AG09319 (cell line): Measurements from ENCODE around the gene SMARCD1.

Experiments used
- DNase-seq: peaks from one replicate; pipeline ENCODE4 v3.0.0-alpha.2; 2010; ENCODE audit warnings: low read depth; ENCODE audit errors: extremely low read depth
- CTCF ChIP-seq: IDR thresholded peaks from 2 replicates; pipeline ENCODE4 v1.5.1; 2011; ENCODE audit warnings: low read depth, mild to moderate bottlenecking, inconsistent platforms, low read length, moderate library complexity

Gene SMARCD1

GRCh38 chr12:50106907-50107306 lies 21.8 kb downstream of the SMARCD1 start:
- no peak for TF ChIP-seq CTCF

DNA sequence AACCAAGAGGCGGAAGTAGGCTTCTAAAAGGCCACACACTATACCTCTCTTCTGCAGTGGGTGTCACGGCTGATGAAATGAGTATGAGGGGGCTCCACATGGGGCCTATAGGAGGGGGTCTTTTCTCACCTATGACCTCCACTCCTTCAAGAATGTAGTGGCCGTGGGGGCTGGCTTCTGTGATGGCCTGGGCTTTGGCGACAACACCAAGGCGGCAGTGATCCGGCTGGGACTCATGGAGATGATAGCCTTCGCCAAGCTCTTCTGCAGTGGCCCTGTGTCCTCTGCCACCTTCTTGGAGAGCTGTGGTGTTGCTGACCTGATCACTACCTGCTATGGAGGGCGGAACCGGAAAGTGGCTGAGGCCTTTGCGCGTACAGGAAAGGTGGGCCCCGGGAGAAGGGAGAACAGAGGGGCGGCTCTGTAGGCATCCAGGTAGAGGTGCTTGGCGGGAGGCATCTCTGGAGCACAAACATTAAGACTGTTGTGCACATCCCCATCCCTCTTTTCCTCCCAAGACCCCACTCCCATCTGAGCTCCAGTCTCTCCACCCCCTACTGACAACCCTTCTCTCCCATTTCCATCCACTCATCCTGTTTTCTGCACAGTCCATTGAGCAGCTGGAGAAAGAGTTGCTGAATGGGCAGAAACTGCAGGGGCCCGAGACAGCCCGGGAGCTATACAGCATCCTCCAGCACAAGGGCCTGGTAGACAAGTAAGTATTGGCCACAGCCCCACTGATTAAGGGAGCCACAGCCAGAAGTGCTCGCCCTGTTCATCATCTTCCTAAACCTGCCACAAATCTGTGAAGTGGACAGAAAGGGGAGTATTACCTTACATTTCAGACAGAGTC lies 22.5 kb downstream of the SMARCD1 start:
- no peak for TF ChIP-seq CTCF
- DNase-seq, result no peak

More at GRCh38 chr12:50106907-50107306, 21.8 kb downstream of the SMARCD1 start:
- no peak for DNase-seq

- no peak for TF ChIP-seq CTCF
- DNase-seq, result no peak
Measured at GRCh38 chr12:50109319-50109718, 24.2 kb downstream of the SMARCD1 start.

DNA sequence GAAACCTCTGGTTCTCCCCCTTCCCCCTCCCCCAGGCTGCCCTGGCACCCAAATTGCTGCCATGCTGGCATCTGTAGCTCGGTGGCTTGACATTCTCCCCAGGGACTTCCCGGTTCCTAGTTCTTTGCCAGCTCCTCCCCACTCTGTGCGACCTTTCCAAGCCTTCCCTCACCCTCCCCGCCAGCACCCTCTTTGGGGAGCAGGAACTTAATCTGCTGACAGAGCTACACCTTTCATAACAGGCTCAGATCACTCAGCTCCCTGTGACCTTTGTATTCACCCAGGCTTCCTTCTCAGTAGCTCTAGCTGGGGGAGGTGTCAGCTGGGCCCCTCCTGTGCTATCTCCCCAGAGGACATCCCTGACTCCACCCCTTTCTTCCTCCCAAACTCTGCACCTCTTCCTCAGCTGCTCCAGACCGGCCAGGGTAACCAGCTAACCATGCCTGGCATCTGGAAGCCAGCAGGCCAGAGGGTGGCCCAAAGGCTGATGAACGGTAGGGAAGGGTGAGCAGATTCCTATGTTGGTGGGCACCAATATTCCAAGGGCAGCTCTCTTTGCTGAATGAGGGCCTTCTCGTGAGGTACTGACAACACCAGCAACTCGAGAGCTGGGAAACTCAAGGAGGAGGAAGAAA lies 25.1 kb downstream of the SMARCD1 start:
- no peak for TF ChIP-seq CTCF
- no peak for DNase-seq

DNA sequence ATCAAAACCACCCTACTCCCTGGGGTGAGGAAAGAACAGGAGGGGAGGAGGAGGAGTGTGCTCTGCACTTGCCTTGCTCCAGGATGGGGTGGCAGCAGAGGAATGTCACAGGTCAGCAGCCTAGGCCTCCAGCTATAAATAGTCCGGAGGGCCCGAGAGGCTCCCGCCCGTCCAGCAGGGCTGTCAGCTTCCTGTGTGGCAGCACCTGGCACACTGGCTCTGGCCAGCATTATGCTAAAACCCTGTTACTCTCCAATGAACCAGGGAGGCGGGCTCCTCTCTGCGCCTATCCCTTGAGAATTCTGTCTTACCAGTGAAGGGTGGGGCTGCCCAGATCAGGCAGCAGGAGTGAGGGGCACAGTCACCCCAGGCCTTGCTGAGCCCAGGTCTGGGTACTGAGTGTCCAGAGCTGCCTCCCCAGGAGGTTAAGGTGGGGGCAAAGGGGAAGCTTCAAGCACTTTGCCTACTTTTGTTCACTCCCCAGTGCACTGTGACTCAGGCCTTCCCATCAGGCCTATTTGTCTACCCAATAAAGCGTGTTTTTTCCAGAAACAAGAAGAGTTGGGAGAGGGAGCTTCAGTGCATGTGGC lies 25.7 kb downstream of the SMARCD1 start:
- no peak for TF ChIP-seq CTCF
- DNase-seq, result no peak

DNA sequence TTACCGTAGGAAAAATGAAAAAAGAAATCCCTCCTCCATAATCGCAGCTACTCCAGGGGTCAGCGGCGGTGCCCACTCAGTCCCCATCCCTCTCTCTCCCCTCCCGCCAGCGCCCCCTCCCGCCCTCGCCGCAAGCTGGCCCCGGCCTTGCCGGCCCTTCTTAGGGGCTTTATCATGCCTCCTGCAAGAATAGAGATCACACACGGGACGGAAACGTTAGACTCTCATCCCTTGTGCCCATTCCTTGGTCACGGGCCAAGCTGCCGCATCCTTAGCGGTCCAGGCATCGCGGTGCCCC lies 26.2 kb downstream of the SMARCD1 start:
- TF ChIP-seq CTCF, result no peak
- DNase-seq, result no peak
